ENCODE results near the gene LGALS1.

- TF ChIP-seq CTCF (IDR thresholded peaks at IDR 0.05) (no peak), POLR2A (IDR thresholded peaks at IDR 0.05) (no peak), POLR2AphosphoS5 (IDR thresholded peaks at IDR 0.05) (no peak)
Observed at GRCh38 chr22:37659897-37660708, 15.3 kb upstream of the LGALS1 start.

Data from breast epithelium (tissue), 3 donors.